Sigmoid colon (tissue), 7 donors: ENCODE measurements around the gene KIAA1549. TPM values are rescaled to one million over a fixed set of nuclear protein-coding genes. Genes with fewer than 3 reads are reported as not detected.

Source experiments
- DNase-seq: peaks from one replicate; pipeline ENCODE4 v3.0.0-alpha.2; 2019
- H3K27ac ChIP-seq, 4 donors: fragments of 200-600 bp; sonication (generic); one replicate each; pipeline ENCODE4 v1.5.1; 2016 to 2019; ENCODE audit warnings: mild to moderate bottlenecking in 1 of 4
- H3K27me3 ChIP-seq, 3 donors: fragments of 200-600 bp; sonication (generic); one replicate each; pipeline ENCODE4 v1.5.1; 2019; ENCODE audit warnings: mild to moderate bottlenecking in 1 of 3
- H3K36me3 ChIP-seq, 4 donors: fragments of 200-600 bp; sonication (generic); one replicate each; pipeline ENCODE4 v1.5.1; 2016 to 2019
- H3K4me1 ChIP-seq, 4 donors: fragments of 200-600 bp; sonication (generic); one replicate each; pipeline ENCODE4 v1.5.1; 2017 to 2019
- H3K4me3 ChIP-seq, 4 donors: fragments of 200-600 bp; sonication (generic); one replicate each; pipeline ENCODE4 v1.5.1; 2017 to 2019; ENCODE audit warnings: mild to moderate bottlenecking in 2 of 4, moderate library complexity in 1 of 4
- H3K9me3 ChIP-seq, 4 donors: fragments of 200-600 bp in 3 of 4; sonication (generic) in 3 of 4; one replicate each; pipeline versions ENCODE4 v1.5.1 to v1.6.1; 2013 to 2019
- CTCF ChIP-seq, 4 experiments: fragments of 450-650 bp in 3 of 4; fragments of 200-600 bp in 1 of 4; IDR thresholded peaks; one replicate each; pipeline ENCODE4 v1.5.1; 2016 to 2019; ENCODE audit warnings: antibody characterized with exemption in 4 of 4, mild to moderate bottlenecking in 3 of 4, moderate library complexity in 2 of 4
- EP300 ChIP-seq, 4 donors: sonication (generic); formaldehyde crosslinking; IDR thresholded peaks; one replicate each; pipeline ENCODE4 v1.6.1; 2017; ENCODE audit warnings: antibody characterized with exemption in 4 of 4
- POLR2A ChIP-seq, 2 donors: fragments of 450-650 bp; IDR thresholded peaks; one replicate each; pipeline ENCODE4 v1.6.1; 2016; ENCODE audit warnings: antibody characterized with exemption in 2 of 2, mild to moderate bottlenecking in 2 of 2, moderate library complexity in 2 of 2
- POLR2AphosphoS5 ChIP-seq, 4 donors: sonication (generic); formaldehyde crosslinking; IDR thresholded peaks; one replicate each; pipeline ENCODE4 v1.6.1; 2017; ENCODE audit warnings: antibody characterized with exemption in 4 of 4
- WGBS, 2 donors: extraction: QIAGEN DNeasy Blood & Tissue Kit; methylation state at CpG; one replicate each; pipeline ENCODE4 v1.1.7; 2013; 5-methylcytosine and 5-hydroxymethylcytosine counted together
- intact Hi-C: fragments of 100-400 bp; cut with DNase I; formaldehyde crosslinking; loops from one replicate; pipeline ENCODE4 v1.15.1; 2023
- polyA plus RNA-seq, 3 donors: library from polyadenylated mRNA; stranded (reverse); fragments of 200-250 nt; gene quantifications; one replicate each; pipeline ENCODE4 v1.2.3, GENCODE V29; 2013
- total RNA-seq, 4 donors: library from RNA; depleted of rRNA; stranded (reverse); fragments of >200 nt; gene quantifications; one replicate each; pipeline ENCODE4 v1.1.0, GENCODE V29; 2016
- donor health status: healthy with polysubstance abuse.
- donor health status: Bipolar disorder and iron deficiency.
- donor health status: healthy.

KIAA1549 gene
- total and polyA plus RNA-seq, 7 donors: under 0.01 to 3.0 (median 1.1) TPM

GRCh38 chr7:138898255-138898654, 82.9 kb downstream of the KIAA1549 start:
- Histone ChIP-seq H3K27me3 (no peaks in the 10 kb centered on the region), H3K9me3 (no peaks in the 10 kb centered on the region), H3K36me3 (peaks cover 0 to 5% (median 0%) of the 10 kb centered on the region in 4 donors), H3K4me1 (no peaks in the 10 kb centered on the region), H3K4me3 (no peak overlapping the region), H3K27ac (no peak overlapping the region)
- DNase-seq: no peak
- TF ChIP-seq CTCF (IDR thresholded peaks at IDR 0.05) (no peak), EP300 (IDR thresholded peaks at IDR 0.05) (no peak), POLR2A (IDR thresholded peaks at IDR 0.05) (no peak), POLR2AphosphoS5 (IDR thresholded peaks at IDR 0.05) (no peak)
- 47 to 71% methylated on average over 3 of the region's 3 CpGs for WGBS, 2 donors
- intact Hi-C loops: no loop called here

GRCh38 chr7:138895679-138896078, 85.5 kb downstream of the KIAA1549 start:
- intact Hi-C loops: no loop called here
- Histone ChIP-seq H3K27me3 (no peaks in the 10 kb centered on the region), H3K27ac (no peak overlapping the region), H3K36me3 (peaks cover 0 to 5% (median 0%) of the 10 kb centered on the region in 4 donors), H3K9me3 (no peaks in the 10 kb centered on the region), H3K4me3 (no peak overlapping the region), H3K4me1 (no peaks in the 10 kb centered on the region)
- TF ChIP-seq POLR2AphosphoS5 (IDR thresholded peaks at IDR 0.05): no peak
- TF ChIP-seq POLR2A (IDR thresholded peaks at IDR 0.05): no peak
- no peak for TF ChIP-seq CTCF (IDR thresholded peaks at IDR 0.05)
- no peak for TF ChIP-seq EP300 (IDR thresholded peaks at IDR 0.05)
- 57 to 82% methylated on average over 7 of the region's 7 CpGs for WGBS, 2 donors
- no peak for DNase-seq

- H3K27me3 ChIP-seq: no peaks in the 10 kb centered on the region
- intact Hi-C loops: no loop called here
- no peaks in the 10 kb centered on the region for H3K4me1 ChIP-seq
- 83 to 89% methylated on average over 4 of the region's 4 CpGs for WGBS, 2 donors
- no peaks in the 10 kb centered on the region for H3K9me3 ChIP-seq
- H3K27ac ChIP-seq: no peak overlapping the region
- TF ChIP-seq POLR2AphosphoS5 (IDR thresholded peaks at IDR 0.05) (no peak), EP300 (IDR thresholded peaks at IDR 0.05) (no peak), CTCF (IDR thresholded peaks at IDR 0.05) (no peak), POLR2A (IDR thresholded peaks at IDR 0.05) (no peak)
- DNase-seq: no peak
- peaks cover 0 to 5% (median 0%) of the 10 kb centered on the region in 4 donors for H3K36me3 ChIP-seq
- no peak overlapping the region for H3K4me3 ChIP-seq
Observed at GRCh38 chr7:138893258-138893657, 87.9 kb downstream of the KIAA1549 start.

GRCh38 chr7:138892812-138893211, 88.4 kb downstream of the KIAA1549 start:
- no peak for DNase-seq
- peaks cover 0 to 5% (median 0%) of the 10 kb centered on the region in 4 donors for H3K36me3 ChIP-seq
- no peaks in the 10 kb centered on the region for H3K9me3 ChIP-seq
- intact Hi-C loops: no loop called here
- TF ChIP-seq CTCF (IDR thresholded peaks at IDR 0.05) (no peak), POLR2AphosphoS5 (IDR thresholded peaks at IDR 0.05) (no peak), POLR2A (IDR thresholded peaks at IDR 0.05) (no peak), EP300 (IDR thresholded peaks at IDR 0.05) (no peak)
- no peaks in the 10 kb centered on the region for H3K27me3 ChIP-seq
- no peaks in the 10 kb centered on the region for H3K4me1 ChIP-seq
- 24 to 79% methylated on average over 5 of the region's 5 CpGs for WGBS, 2 donors
- H3K4me3 ChIP-seq: no peak overlapping the region
- no peak overlapping the region for H3K27ac ChIP-seq

GRCh38 chr7:138892006-138892630, 89.1 kb downstream of the KIAA1549 start:
- Histone ChIP-seq H3K27ac (no peak overlapping the region), H3K4me1 (no peaks in the 10 kb centered on the region), H3K36me3 (peaks cover 0 to 1% (median 0%) of the 10 kb centered on the region in 4 donors), H3K27me3 (no peaks in the 10 kb centered on the region), H3K4me3 (no peak overlapping the region), H3K9me3 (no peaks in the 10 kb centered on the region)
- DNase-seq: no peak
- WGBS, 2 donors: 23 to 69% methylated on average over 3 of the region's 3 CpGs
- intact Hi-C loops: no loop called here
- TF ChIP-seq POLR2AphosphoS5 (IDR thresholded peaks at IDR 0.05) (no peak), POLR2A (IDR thresholded peaks at IDR 0.05) (no peak), EP300 (IDR thresholded peaks at IDR 0.05) (no peak), CTCF (IDR thresholded peaks at IDR 0.05) (no peak)
